GM15510 (cell line): ENCODE data around the gene GGA1.

Experiments
- POLR2A ChIP-seq: IDR thresholded peaks from 3 replicates; pipeline ENCODE4 v1.6.1; 2011; ENCODE audit warnings: borderline replicate concordance; ENCODE audit not compliant: insufficient read length; ENCODE audit errors: extremely low read depth

GGA1 gene

DNA sequence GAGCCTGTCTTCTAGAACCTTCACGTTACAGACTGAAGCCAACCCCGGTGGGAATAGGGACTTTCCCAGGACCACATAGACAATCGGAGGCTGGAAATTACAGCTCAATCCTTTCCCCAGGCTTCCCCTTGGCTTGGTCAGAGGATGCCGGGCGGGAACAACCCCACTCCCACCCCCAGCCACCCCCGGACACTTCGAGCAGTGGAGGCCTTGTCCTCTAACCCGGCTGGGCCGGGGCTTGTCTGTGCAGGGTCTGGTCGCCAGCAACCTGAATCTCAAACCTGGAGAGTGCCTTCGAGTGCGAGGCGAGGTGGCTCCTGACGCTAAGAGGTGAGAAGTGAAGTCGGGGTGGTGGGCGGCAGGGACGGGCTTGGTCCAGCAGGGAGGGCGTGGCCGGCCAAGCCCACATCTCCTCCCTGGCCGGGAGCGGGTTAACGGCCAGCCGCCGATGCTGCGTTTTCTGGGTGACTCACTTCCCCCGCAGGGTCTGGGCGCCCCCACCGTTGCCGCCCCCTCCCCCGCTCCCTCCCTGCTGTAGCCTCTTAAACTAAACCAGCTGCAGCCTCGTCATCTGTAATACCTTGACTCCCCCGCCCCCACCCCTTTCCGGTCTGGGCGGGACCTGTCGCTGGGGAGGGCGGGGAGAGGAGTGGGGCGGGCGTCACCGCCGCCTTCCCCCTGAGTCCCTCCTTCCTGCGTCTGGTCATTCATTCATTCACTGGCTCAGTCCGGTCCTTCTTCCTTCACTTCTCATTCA, 68.3 kb downstream of the GGA1 start:
- TF ChIP-seq POLR2A: peak; percentile 32

DNA sequence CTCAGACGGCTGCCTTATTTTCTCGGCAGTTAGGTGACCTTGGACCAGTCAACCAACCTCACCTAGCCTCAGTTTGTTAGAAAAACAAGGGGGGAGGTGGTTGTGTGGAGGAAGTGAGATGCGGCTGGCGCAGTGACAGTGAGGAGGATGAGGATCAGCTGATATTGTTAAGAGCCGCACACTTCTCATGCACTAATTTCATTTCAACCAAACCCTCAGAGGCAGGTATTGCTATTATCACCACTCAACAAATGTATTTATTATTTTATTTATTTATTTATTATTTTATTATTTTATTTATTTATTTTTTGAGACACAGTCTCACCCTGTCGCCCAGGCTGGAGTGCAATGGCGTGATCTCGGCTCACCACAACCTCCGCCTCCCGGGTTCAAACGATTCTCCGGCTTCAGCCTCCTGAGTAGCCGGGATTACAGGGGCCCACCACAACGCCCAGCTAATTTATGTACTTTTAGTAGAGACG, 68.9 kb downstream of the GGA1 start:
- no peak for TF ChIP-seq POLR2A

DNA sequence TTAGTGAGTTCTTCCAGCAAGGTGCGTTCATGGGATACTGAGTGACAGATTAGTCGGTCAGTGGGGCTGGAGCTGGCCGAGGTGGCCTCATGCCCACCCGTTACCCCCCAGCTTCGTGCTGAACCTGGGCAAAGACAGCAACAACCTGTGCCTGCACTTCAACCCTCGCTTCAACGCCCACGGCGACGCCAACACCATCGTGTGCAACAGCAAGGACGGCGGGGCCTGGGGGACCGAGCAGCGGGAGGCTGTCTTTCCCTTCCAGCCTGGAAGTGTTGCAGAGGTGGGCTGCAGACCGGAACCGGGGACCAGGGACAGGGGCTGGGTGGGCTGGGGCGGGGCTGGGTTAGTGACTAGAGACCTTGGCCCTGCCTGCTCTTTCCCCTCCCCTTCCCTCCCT, 69.7 kb downstream of the GGA1 start:
- no peak for TF ChIP-seq POLR2A

DNA sequence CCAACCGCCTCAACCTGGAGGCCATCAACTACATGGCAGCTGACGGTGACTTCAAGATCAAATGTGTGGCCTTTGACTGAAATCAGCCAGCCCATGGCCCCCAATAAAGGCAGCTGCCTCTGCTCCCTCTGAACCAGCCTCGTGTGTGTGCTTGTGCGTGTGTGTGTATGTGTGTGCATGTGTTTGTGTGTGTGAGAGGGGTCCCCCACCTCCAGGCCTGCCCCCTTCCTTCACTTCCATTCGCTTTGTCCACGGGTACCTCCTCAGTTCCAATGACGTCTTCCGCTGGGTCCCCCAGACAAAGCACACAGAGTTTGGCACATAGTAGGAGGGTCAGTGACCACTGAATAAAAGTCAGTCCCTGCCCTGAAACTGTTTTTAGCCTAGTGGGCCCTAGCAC, 71.0 kb downstream of the GGA1 start:
- no peak for TF ChIP-seq POLR2A

DNA sequence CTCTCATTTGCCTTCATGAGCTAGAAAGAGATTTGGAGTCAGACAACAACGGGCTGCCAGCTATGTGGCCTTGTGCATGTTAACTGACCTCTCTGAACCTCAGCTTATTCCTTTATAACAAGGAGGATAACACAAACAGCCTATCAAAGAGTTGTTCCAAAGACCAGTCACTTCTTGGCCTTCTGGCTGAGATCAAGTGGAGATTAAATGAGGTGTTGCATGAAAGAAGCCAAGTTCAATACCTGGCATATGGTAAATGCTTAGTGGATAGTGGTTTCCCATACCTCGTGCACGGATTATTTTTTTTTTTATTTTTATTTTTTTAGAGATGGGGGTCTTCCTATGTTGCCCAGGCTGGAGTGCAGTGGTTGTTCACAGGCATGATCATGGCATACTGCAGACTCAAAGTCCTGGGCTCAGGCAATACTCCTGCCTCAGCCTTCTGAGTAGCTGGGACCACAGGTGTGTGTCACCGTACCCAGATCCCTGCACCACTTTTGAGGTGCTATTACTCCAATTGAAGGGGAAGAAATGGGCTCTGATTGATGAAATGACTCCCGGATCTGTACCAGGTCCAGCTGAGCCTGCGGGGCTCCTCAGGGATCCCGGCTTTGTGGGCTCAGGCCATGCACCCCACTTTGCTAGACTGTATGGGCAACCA, 71.7 kb downstream of the GGA1 start:
- TF ChIP-seq POLR2A: no peak

DNA sequence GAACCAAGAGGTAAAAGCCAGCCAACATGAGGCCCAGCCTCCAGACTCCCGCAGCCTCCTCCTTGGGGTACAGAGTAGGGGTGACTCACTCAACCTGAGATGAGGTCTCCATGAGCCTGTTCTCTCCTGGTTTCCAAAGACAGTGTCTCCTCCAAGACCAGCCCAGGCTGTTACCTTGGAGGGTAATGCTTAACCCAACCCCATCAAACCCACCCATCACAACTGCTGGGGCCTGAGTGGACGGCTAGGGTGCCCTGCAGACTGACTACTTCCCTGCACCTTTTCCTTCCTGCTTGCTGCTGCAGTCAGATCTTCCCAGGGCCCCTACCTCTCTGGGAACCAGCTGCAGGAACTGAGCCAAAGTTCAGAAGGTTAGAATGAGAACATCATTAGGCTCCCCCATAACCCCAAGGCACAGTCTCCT, 72.4 kb downstream of the GGA1 start:
- TF ChIP-seq POLR2A: no peak

DNA sequence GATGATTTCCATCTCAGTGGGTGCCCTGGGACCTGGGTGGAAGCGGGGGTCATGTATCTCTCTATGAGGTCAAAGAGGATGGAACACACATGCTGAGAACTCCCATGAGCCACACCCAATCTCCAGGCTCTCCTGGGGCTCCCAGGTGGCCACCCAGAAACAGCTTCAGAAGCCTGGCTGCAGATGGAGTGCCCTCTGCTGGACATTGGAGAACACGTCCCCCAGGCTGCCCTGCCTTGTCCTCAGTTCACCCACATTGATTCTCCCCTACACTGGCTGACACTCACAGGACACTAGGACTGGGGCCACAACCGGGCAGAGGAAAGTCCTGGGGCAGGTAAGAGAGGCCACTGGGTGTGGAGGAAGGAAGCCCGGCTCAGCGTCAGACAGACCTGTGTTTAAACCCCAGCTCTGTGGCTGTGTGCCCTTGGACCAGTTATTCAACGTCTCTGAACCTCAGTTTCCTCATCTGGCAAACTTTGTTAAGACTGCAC, 73.0 kb downstream of the GGA1 start:
- TF ChIP-seq POLR2A: no peak
